Peyer's patch (tissue), 4 donors: Measurements from ENCODE around the gene TMEM267.

Experiments
- CTCF ChIP-seq, 6 experiments: fragments of 450-650 bp in 4 of 6; fragments of 200-600 bp in 2 of 6; sonication (generic) in 1 of 6; IDR thresholded peaks; one replicate each; pipeline ENCODE4 v1.5.1; 2017 to 2019; ENCODE audit warnings: antibody characterized with exemption in 6 of 6, mild to moderate bottlenecking in 3 of 6, moderate library complexity in 1 of 6
- POLR2A ChIP-seq, 2 donors: fragments of 450-650 bp; IDR thresholded peaks; one replicate each; pipeline ENCODE4 v1.5.1; 2017; ENCODE audit warnings: antibody characterized with exemption in 2 of 2, mild to moderate bottlenecking in 2 of 2, moderate library complexity in 2 of 2

GRCh38 chr5:43400082-43400481 lies 83.6 kb downstream of the TMEM267 start:
- TF ChIP-seq POLR2A (IDR thresholded peaks at IDR 0.05), result no peak
- peak in 2 of 6 experiments; percentile 2 to 19 for TF ChIP-seq CTCF (IDR thresholded peaks at IDR 0.05)
